ENCODE results near the gene PKN1. TPM values are rescaled to one million over a fixed set of nuclear protein-coding genes. Genes with fewer than 3 reads are reported as not detected.

PKN1 gene
- total and polyA plus RNA-seq, 9 of the 15 experiments (the other 6 are each of a cell fraction or from before 2014, with no cell fraction given), result 0.30 to 228 (median 77.5) TPM

- TF ChIP-seq ZNF41 (CRISPR knock-in tag; conservative IDR thresholded peaks at IDR 0.05), result no peak
- no peak for TF ChIP-seq KAT7 (CRISPR knock-in tag; IDR thresholded peaks at IDR 0.05; ENCODE audit: borderline replicate concordance)
- TF ChIP-seq ZNF407 (IDR thresholded peaks at IDR 0.05; ENCODE audit: low read depth), result no peak
- TF ChIP-seq PURB (CRISPR knock-in tag; IDR thresholded peaks at IDR 0.05; ENCODE audit: low read depth), result no peak
- TF ChIP-seq GABPB1 (CRISPR knock-in tag; IDR thresholded peaks at IDR 0.05), result no peak
- no peak for TF ChIP-seq BRCA1 (IDR thresholded peaks at IDR 0.05)
- no peak for TF ChIP-seq BRCA1 (CRISPR knock-in tag; IDR thresholded peaks at IDR 0.05)
- no peak for TF ChIP-seq ZNF239 (CRISPR knock-in tag; IDR thresholded peaks at IDR 0.05)
- no peak for TF ChIP-seq ZBTB12 (CRISPR knock-in tag; IDR thresholded peaks at IDR 0.05)
- no peak for TF ChIP-seq FOXK2 (conservative IDR thresholded peaks at IDR 0.05 in 1 of 2, IDR thresholded peaks at IDR 0.05 in 1 of 2; ENCODE audit: low read depth in 2 of 2)
- no peak for TF ChIP-seq SMARCE1 (IDR thresholded peaks at IDR 0.05)
- no peak for TF ChIP-seq ZKSCAN3 (CRISPR knock-in tag; IDR thresholded peaks at IDR 0.05)
- TF ChIP-seq, protein P1, sequence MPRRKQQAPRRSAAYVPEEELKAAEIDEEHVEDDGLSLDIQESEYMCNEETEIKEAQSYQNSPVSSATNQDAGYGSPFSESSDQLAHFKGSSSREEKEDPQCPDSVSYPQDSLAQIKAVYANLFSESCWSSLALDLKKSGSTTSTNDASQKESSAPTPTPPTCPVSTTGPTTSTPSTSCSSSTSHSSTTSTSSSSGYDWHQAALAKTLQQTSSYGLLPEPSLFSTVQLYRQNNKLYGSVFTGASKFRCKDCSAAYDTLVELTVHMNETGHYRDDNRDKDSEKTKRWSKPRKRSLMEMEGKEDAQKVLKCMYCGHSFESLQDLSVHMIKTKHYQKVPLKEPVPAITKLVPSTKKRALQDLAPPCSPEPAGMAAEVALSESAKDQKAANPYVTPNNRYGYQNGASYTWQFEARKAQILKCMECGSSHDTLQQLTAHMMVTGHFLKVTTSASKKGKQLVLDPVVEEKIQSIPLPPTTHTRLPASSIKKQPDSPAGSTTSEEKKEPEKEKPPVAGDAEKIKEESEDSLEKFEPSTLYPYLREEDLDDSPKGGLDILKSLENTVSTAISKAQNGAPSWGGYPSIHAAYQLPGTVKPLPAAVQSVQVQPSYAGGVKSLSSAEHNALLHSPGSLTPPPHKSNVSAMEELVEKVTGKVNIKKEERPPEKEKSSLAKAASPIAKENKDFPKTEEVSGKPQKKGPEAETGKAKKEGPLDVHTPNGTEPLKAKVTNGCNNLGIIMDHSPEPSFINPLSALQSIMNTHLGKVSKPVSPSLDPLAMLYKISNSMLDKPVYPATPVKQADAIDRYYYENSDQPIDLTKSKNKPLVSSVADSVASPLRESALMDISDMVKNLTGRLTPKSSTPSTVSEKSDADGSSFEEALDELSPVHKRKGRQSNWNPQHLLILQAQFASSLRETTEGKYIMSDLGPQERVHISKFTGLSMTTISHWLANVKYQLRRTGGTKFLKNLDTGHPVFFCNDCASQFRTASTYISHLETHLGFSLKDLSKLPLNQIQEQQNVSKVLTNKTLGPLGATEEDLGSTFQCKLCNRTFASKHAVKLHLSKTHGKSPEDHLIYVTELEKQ (CRISPR knock-in tag; IDR thresholded peaks at IDR 0.05), result no peak
- no peak for TF ChIP-seq MYC (IDR thresholded peaks at IDR 0.05; ENCODE audit: low read depth, low read length)
- no peak for TF ChIP-seq MYC (CRISPR knock-in tag; IDR thresholded peaks at IDR 0.05; ENCODE audit: borderline replicate concordance, low read depth)
- no peak for TF ChIP-seq CREBBP (IDR thresholded peaks at IDR 0.05; ENCODE audit: low read depth, low read length)
- no peak for TF ChIP-seq JUNB (CRISPR knock-in tag; conservative IDR thresholded peaks at IDR 0.05)
- no peak for TF ChIP-seq CREM (IDR thresholded peaks at IDR 0.05; ENCODE audit: low read depth)
- TF ChIP-seq JUN (IDR thresholded peaks at IDR 0.05; ENCODE audit: borderline replicate concordance, low read depth, low read length), result no peak
- TF ChIP-seq JUN (CRISPR knock-in tag; IDR thresholded peaks at IDR 0.05; ENCODE audit: borderline replicate concordance), result no peak
These were observed 14.3 kb upstream of the PKN1 start (continued) for GRCh38 chr19:14418856-14419105.
